Measurements from ENCODE around the gene PALLD.
"Not testable (repeated sequence)": the region's sequence is repeated elsewhere in the genome, so short reads cannot be mapped to it uniquely, and the experiment has no call there.

The PALLD gene

DNA sequence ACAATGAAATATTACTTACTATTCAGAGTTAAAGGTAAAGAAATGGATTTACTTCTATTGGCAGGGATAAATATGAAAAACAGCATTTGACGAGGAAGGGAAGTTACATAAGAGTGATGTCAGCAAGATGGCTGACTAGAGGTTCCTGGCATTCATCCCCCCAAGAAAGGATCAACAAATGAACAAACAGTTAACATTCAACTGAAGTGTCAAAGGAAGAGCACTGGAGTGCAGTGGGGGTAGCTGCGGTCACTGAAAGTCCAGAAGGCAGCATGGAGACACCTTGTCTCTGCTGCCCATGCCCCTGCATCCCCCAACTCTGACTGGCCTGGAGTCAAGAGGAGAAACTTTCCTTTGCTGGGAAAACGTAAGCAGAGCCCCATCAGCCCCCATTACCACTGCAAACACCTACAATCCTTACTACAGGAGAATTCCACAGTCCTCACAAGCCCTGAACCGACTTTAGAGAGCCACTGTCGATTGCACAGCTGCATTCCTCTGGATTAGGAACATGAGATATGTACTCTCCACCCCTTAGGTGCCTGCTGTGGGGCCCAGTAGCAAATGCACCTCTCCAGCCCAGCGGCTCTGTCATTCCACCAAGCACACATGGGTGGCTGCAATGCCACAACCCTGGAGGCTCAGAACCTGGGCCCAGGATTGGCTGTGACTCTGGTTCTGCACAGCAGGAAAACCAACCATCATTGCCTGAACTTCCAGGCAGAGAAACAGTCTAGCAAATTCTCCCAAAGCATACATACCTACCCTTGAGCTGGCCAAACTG is 433.8 kb downstream of the PALLD start:
- DNase-seq (ENCODE audit: low read depth in 1 of 2, low spot score in 1 of 2): no peak

DNA sequence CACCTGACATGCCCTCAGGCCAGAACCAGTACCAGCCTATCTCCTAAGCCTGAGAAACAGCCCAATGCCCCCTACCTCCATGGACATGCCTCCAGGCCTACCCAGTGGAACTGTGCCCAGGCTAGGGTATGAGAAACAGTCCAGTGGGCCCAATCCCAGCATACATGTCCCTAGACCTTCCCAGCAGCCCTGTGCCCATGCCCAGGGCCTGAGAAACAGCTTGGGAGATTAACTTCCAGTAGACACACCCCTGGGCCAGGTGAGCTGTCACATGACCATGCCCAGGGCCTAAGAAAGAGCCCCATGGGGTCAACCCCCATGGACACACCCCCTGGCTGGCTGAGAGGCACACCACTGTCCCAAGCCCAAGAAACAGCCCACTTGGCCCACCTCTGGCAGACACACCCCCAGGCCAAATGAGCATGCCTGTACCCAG is 434.4 kb downstream of the PALLD start:
- no peak for DNase-seq (ENCODE audit: low read depth in 1 of 2, low spot score in 1 of 2)

DNA sequence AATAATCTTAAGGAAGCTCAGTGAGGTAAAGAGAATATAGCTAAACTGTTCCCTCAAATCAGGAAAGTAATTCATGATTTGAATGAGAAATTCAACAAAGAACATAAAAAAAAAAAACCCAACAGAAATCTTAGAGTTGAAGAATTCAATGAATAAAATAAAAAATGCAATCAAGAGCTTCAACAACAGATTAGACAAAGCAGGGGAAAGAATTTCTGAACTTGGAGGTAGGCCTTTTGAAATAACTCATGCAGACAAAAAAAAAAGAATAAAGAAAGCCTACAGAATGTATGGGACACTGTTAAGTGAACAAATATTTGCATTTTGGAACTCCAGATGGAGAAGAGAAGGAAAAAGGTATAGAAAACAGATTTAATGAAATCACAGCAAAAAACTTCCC is 435.3 kb downstream of the PALLD start:
- no peak for DNase-seq (ENCODE audit: low read depth in 1 of 2, low spot score in 1 of 2)

DNA sequence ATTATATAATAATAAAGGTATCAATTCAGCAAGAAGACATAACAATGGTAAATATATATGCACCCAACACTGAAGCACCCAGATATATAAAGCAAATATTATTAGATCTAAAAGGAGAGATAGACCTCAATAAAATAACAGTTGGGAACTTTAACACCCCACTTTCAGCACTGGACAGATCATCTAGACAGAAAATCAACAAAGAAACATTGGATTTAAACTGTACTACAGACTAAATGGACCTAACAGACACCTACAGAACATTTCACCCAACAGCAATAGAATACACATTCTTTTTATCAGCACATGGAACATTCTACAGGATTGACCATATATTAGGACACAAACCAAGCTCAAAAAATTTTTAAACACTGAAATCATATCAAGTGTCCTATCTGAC is 436.6 kb downstream of the PALLD start:
- no peak for DNase-seq (ENCODE audit: low read depth in 1 of 2, low spot score in 1 of 2)

DNA sequence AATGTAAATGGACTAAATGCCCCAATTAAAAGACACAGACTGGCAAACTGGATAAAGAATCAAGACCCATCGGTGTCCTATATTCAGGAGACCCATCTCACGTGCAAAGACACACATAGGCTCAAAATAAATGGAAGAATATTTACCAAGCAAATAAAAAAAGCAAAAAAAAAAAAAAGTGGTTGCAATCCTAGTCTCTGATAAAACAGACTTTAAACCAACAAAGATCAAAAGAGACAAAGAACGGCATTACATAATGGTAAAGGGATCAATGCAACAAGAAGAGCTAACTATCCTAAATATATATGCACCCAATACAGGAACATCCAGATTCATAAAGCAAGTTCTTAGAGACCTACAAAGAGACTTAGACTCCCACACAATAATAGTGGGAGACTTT is 440.6 kb downstream of the PALLD start:
- not testable (repeated sequence) for DNase-seq (ENCODE audit: low read depth in 1 of 2, low spot score in 1 of 2)

DNA sequence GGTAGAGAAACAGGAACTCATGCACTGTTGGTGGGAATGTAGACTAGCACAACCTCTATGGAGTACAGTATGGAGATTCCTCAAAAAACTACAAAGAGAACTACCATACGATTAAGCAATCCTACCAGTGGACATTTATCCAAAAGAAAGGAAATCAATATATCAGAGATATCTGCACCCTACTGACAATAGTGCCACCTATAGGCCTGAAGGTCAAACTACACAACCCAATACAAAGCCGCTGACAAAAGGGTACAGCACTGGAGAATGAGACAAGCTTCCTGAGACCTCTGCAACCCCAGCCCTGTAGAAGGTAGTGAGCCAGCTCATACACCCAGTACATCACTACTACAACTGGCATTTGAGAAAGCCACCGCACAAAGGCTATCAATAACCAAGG is 446.1 kb downstream of the PALLD start:
- DNase-seq (ENCODE audit: low read depth in 1 of 2, low spot score in 1 of 2): no peak

DNA sequence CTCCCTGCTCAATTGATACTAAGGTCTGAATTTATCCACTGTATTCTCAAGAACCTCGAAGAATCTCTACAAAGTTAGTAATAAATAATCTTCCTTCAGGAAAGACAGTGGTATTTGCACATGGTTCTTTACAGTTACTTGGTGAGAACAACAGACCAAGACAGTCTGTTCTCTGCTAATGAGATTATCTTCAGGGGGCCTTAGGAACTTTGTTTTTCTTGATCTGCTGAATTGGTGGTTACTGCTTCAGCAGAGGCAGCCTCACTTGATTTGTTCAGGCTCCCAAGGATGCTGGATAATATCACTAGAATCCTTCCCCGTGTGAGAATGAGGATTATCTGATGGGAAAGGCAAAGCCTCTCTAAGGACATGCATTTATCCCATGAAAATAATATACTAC is 448.4 kb downstream of the PALLD start:
- no peak for DNase-seq (ENCODE audit: low read depth in 1 of 2, low spot score in 1 of 2)

DNA sequence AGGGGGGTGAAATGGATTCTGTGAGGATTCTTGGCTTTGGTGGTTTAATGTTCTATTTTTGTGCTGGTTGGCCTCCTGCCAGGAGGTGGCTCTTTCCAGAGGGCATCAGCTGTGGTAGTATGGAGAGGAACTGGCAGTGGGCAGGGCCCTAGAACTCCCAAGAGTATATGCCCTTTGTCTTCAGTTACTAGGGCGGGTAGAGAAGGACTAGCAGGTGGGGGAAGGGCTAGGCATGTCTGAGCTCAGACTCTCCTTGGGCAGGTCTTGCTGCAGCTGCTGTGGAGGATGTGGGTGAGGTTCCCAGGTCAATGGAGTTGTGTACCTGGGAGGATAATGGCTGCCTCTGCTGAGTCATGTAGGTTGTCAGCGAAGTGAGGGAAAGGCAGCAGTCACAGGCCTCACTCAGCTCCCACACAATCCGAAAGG is 456.0 kb downstream of the PALLD start:
- DNase-seq (ENCODE audit: low read depth in 1 of 2, low spot score in 1 of 2): not testable (repeated sequence)

DNA sequence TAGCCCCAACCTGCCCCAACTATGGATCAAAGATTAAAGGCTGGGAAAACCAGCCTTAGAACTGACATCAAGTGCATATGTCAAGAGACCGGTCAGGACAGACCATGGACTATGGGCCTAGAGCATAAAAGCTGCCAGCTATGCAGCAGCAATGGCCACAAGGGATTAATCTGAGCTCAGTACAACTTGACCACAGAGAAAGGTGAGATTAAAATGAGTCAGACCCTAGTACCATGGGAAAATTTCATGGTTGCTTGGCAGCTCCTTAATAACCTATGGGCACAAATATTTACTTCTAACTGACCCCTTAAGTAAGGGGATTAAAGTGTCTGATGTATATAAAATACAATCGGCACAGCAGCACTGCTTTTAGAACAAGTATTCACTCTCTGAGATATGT is 458.8 kb downstream of the PALLD start:
- no peak for DNase-seq (ENCODE audit: low read depth in 1 of 2, low spot score in 1 of 2)

DNA sequence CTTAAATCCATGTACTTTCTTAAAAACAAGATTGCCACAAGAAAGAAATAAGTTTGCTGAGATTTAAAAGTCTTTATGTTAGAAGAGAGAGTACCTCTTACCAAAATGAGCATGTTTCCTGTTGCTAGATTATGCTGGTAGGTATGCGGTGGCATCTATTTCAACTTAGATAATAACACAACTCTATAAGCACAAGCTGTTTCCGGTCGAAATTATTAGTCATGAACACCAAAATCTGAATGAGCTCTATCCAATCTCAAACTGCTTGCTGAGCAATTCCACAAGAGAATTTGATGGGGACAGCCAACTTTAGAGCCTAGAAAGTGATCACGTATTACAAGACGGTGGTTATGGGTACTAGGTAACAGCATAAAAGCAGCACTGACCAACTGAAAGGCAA is 463.9 kb downstream of the PALLD start:
- no peak for DNase-seq (ENCODE audit: low read depth in 1 of 2, low spot score in 1 of 2)

DNA sequence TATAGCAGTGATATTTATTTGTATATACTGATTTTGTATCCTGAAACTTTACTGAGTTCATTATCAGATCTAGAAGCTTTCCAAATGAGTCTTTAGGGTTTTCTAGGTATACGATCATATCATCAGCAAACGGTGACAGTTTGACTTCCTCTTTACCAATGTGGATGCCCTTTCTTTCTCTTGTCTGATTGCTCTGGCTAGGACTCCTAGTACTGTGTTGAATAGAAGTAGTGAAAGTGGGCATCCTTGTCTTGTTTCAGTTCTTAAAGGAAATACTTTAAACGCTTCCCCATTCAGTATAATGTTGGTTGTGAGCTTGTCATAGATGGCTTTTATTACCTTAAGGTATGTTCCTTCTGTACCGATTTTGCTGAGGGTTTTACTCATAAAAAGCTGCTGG is 475.7 kb downstream of the PALLD start:
- DNase-seq (ENCODE audit: low read depth in 1 of 2, low spot score in 1 of 2): no peak

All from activated CD4-positive, alpha-beta T cell treated with anti-CD3 and anti-CD28 coated beads, Interleukin-2, amount 50 U/mL, for 24 hours (primary cell).